HG02885 (cell line): Measurements from ENCODE around the gene TAMALIN.

Experiments used
- ATAC-seq: cut with Tn5 transposase; IDR thresholded peaks from one replicate; pipeline ENCODE4 v1.9.1; 2021; ENCODE audit warnings: mild to moderate bottlenecking; ENCODE audit not compliant: unreplicated experiment, poor library complexity

The TAMALIN gene

GRCh38 chr12:52010692-52011601, 4.2 kb downstream of the TAMALIN start:
- no peak for ATAC-seq

GRCh38 chr12:52011602-52012214, 5.0 kb downstream of the TAMALIN start:
- no peak for ATAC-seq

GRCh38 chr12:52013626-52014310, 7.0 kb downstream of the TAMALIN start:
- no peak for ATAC-seq

GRCh38 chr12:52014567-52015530, 8.1 kb downstream of the TAMALIN start:
- ATAC-seq, result no peak

GRCh38 chr12:52015532-52016041, 8.8 kb downstream of the TAMALIN start:
- no peak for ATAC-seq

GRCh38 chr12:52018433-52019112, 11.8 kb downstream of the TAMALIN start:
- ATAC-seq, result no peak

- ATAC-seq, result no peak
Observed at GRCh38 chr12:52019113-52019770, 12.5 kb downstream of the TAMALIN start.

GRCh38 chr12:52020539-52021336, 14.0 kb downstream of the TAMALIN start:
- ATAC-seq, result peak; percentile 51

- ATAC-seq, result peak; percentile 8
Observed at GRCh38 chr12:52022841-52023181, 16.1 kb downstream of the TAMALIN start.

GRCh38 chr12:52023182-52023975, 16.6 kb downstream of the TAMALIN start:
- peak; percentile 51 for ATAC-seq

- ATAC-seq, result no peak
Observed at GRCh38 chr12:52023976-52024688, 17.4 kb downstream of the TAMALIN start.

- no peak for ATAC-seq
Observed at GRCh38 chr12:52024845-52025230, 18.1 kb downstream of the TAMALIN start.

- ATAC-seq, result no peak
Observed at GRCh38 chr12:52026263-52026662, 19.5 kb downstream of the TAMALIN start.

GRCh38 chr12:52027085-52027843, 20.5 kb downstream of the TAMALIN start:
- ATAC-seq, result no peak

- ATAC-seq, result no peak
Observed at GRCh38 chr12:52029685-52030084, 22.9 kb downstream of the TAMALIN start.

GRCh38 chr12:52032446-52032803, 25.7 kb downstream of the TAMALIN start:
- ATAC-seq, result no peak
